GM18517 (cell line): ENCODE data around the gene FLII.

ENCODE experiments used
- ATAC-seq: cut with Tn5 transposase; IDR thresholded peaks from one replicate; pipeline ENCODE4 v1.9.1; 2021; ENCODE audit warnings: mild to moderate bottlenecking, moderate library complexity; ENCODE audit not compliant: unreplicated experiment

Gene FLII

DNA sequence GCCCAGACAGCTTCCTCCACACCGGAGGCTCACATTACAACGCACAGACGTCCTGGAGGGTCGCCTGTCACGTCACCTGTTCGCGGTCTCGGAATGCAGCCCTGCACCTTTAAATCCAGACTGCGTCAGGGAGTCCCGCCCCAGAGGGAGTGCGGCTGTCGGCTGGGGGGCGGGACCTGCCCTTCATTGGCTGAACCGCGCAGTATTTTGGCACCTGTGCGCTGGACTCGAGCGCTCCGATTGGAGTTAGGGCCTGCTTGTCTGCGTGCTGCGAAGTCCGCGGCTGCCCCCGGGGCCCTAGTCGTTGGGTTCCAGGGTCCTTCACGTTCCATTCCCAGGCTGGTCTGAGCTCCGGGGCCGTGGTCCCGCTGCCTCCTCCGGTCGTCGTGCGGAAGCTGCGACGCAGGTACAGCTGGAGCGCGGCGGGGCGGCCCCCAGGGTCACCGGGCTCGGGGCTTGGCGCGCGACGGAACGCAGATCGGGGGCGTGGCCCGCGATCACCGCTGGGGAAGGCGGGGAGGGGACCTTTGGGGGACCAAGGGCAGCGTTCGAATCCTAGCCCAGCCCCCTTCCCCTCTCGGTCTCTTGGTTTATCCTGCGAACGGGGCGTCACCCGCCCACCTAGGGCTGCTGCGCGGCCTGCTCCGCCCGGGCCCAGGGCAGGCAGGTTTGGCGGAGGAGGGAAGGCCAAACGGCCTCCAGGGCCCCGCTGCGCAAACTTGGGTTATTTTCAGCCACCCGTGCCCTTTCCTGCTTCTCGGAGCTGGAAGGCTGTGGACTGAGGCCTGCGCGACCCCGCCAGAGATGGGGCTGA lies 2.0 kb upstream of the FLII start, which contains the start of gene MIEF2:
TSS of gene MIEF2 (plus strand) at position 331 of the 814 bp plus-strand sequence. CDS start 2,059 bp downstream, outside the sequence.
- ATAC-seq = peak; percentile 77

DNA sequence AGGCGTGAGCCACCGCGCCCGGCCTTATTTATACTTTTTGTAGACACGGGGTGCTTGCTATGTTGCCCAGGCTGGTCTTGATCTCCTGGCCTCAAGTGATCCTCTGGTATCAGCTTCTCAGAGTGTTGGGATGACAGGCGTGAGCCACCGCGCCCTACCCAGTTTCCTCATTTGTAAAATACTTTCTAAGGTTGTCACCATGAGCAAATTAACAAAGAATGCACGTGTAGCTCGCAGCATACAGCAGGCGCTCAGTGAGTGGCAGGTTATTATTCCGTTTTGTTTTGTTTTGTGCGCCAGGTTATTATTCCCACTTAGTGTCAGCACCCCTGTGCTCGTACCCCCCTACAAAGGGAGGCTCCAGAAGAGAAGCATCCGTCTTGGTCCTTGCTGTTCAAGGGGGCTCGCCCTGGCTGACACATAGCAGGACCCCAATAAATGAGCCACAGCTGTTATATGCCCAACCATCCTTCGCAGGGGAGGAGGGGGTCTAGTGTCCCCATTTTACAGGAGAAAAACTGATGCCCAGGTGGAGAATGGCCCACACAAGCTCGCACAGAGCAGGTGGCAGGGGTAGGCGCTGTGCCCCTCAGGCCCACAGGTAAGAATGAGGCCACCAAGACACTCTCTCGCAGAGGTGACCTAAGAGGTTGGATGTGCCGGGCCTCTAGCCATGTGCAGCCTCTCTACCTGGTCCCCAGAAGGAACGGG lies 1.2 kb upstream of the FLII start:
- ATAC-seq = no peak

DNA sequence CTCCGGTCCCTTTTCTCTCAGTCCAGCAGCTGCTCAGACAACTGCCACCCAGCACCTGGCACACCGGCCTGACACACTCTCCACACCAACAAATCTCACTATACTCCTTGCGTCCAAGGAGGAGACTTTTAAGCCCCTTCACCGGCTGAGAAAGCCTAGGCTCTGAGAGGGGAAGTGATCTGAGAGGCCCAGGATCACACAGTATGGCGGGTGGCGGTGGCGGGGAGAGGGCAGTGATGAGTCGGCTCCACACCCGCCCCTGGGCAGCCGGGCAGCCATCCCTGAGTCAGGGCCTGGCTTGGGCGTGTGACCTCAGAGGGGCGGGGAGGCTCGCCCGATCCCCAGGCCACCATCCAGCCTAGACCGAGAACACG lies 569 bp downstream of the FLII start:
- no peak for ATAC-seq

DNA sequence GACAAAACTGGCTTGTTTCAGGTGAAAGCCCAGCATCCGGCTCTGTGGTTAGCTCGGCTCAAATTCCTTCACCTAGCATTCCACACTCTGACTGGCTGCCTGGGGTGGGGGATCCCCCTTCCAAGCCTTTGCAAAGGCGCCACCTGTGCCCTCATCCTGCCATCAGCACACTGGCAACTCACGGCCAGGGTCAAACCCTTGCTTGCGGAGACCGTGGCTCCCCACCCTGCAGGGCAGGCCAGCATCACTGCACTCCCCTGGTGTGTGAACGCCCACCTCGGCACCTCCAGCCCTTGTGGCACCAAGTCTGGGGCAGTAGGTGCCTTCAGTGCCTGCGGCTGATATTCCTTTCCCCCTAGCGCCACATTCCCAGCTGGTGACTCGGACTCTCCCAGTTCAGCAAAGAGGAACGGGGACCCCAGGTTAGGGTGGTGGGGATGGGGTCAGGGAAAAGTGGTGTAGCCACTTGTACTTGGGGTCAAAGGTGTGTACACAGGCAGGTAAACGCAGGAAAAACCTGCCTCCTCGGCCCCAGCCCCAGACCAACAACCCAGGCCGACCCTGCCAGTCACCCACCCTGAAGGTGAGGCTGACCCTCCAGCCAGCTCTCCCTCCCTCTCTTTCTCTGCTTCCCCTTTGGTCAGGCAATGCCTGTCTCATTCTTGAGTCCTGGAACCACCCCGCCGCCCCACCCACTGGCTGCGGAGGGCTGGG lies 1.1 kb downstream of the FLII start:
- ATAC-seq = no peak

DNA sequence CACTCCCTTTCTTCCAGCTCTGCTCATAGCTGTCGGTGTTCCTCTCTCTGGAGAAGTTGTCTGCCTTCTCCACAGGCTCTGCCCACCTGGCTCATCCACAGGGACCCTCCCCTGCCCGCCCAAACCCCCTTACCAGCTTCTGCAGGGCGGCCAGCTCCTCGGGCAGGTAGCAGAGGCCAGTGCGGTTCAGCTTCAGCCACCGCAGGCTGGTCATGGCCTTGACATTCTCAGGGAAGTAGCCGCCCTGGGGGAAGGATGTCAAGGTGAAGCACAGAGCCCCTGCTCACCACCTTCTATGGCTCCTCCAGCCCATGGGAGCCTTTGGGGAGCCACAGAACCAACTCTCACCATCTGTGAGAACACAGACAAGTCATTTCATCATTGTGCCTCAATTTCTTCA lies 1.8 kb downstream of the FLII start:
- no peak for ATAC-seq

DNA sequence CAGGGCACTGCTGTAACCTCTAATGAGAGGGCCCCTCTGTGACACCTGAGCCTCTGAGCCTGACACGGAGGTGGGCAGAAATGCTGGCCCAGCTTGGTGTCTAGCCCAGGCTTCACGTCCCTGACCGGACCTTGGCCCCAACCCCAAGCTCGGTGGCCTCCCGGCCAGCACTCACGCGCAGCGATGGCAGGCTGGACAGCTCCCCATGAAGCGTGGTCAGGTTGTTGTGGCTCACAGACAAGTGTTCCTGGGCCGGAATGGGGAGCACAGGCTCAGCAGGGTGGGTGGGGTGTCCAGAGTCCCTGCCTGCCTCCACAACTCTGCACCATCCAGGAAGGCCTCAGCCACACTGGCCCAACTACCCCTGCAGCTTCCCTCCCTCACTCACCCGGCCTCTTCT lies 2.2 kb downstream of the FLII start:
- ATAC-seq = no peak

DNA sequence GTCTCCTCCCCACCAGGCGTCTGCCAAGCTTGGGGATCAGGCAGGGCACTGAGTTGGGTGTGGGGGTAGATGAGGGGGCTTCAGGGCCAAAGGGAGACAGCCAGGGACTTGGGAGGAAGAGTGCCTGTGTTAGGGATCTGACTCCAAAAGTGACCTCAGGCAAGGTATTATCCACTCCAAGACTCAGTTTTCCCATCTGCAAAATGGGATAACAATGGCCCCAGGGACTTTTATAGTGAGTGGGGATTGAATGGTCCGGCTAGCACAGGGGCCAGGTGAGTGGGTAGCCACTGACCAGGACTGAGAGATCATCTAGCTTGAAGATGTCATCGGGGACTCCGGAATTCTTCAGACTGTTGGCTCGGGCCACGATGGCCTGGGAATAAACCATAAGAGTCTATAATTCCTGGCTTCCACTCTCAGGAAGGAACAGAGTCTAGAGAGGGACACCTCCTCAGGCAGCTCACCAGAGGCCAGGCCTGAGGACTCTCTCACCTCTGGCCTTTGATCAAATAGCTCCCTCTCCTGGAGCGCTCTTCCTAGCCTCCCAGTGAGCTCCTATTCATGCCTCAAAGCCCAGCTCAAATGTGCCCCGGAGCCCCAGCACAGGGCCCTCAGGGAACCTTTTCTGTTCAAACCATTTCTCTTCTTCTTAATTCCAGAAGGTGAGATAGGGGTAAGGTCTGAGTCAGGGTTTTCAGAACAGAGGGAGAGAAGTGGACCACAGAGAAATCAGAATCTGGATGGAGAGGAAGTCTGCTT lies 3.5 kb downstream of the FLII start:
- no peak for ATAC-seq

DNA sequence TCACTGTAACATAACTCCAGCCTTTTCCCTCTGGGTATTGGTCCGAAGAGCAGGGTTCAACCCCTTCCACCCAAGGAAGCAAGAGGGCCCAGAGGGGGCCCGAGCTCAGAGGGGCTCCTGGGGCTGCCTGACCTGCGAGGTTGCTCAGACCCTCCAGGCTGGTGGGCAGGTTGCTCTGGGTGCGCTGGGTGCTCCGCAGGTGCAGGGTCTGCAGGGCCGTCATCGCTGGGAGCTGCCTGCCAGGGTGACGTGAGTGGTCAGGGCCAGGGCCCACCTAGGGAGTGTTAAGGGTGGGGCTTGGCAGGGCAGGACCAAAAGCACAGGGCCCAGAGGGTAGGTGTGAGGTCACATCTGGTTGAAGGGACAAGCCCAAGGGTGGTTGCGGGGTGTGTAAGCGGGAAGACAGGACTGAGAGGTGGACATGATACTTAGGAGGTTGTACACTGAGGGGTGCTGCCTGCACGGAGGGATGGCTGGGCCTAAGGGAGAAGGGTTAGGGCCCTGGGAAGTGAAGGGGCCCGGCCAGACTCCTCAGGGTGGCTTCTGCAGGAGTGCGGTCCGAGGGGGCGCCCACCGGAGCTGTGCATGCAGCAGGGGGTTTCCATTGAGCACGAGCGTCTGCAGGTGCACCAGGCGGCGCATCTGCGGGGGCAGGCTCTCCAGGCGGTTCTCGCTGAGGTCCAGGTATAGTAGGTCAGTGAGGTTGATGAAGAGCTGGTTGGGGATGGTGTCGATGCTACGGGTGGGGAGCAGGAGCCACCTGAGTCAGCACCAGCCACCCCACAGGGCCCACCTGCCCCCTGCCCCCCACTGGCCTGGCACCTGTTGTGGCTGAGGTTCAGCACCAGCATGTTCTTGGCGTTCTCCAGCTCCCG lies 4.4 kb downstream of the FLII start:
- ATAC-seq = no peak

DNA sequence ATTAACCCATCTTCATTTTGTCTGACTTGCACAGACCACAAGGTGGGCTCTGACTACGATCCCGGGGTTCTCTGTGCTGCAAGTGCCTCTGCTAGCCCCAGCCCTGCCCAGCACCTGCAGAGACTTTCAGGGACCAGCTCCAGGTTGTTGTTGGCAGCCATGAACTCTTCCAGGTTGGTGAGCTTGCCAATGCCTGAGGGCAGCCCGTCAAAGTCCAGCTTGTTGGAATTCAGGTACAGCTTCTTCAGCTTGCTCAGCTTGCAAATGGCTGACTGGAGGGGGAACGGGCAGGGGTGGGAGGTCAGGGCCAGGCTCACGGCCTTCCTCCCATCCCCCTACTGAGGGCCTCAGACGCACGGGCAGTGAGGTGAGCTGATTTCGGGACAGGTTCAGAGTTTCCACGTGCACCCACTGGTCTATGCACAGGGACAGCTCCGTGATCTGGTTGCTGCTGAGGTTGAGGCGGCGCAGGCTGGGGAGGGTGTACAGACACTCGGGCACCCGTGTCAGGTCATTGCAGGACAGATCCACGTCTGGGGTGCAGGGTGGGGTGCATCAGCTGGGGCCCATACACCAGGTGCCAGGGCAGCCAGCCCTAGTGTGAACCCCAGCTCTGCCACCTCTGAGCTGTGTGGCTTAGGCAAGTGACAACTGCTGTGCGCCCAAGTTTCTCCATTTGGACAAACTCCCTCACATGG lies 5.2 kb downstream of the FLII start:
- no peak for ATAC-seq

DNA sequence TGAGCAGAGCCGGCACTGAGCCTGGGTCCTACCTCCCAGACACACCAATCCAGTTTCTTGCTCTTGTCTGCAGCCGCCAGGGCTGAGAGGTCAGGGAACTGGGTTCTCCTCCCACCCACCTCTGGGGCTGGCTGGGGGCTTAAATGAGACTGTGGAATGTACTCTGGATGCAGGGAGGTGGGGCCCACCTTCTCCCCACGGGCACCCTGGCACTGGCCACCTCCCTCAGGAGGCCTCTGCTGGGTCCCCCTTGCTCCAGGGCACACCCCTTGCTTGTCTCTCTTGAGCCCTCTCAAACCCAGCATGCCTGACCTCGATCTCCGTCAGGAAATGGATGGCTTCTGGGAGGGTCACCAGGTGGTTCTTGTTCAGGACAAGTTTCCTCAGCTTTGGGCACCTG lies 6.4 kb downstream of the FLII start:
- ATAC-seq = no peak

DNA sequence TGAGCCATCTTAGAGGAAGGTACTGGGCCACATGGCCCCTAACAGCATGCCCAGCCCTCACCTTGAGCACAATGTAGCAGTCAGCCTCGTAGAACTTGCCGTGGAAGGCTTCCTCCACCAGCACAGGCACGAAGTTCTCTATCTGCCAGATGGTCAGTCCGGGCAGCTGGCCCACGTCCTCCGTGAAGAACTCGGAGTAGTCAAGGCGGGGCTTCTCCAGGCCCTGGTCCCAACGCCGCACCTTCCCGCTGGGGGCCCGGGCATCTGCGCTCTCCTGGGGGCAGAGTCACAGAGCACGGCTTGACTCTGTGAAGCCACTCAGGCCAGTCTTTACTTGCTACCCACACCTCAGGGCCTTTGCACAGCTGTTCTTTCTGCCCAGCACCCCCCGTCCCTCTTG lies 7.3 kb downstream of the FLII start:
- ATAC-seq = no peak

DNA sequence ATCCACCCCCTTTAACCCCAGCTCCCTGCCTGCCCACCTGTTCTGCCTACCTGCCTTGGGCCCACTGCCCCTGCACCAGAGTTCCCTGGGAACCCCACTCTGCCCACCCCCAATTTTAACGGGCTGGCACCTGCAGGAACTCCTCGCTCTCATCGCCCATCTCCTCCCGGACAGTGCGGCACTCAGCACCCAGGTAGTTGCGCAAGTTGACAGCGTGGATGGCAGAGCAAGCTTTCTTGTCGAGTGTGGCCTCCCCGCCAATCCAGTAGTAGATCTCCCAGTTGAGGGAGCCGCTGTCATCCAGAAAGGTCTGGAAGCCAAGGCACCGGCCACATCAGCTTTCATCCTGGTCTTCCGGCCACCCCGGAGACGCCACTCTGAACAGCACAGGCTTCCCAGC lies 7.8 kb downstream of the FLII start:
- ATAC-seq = no peak

DNA sequence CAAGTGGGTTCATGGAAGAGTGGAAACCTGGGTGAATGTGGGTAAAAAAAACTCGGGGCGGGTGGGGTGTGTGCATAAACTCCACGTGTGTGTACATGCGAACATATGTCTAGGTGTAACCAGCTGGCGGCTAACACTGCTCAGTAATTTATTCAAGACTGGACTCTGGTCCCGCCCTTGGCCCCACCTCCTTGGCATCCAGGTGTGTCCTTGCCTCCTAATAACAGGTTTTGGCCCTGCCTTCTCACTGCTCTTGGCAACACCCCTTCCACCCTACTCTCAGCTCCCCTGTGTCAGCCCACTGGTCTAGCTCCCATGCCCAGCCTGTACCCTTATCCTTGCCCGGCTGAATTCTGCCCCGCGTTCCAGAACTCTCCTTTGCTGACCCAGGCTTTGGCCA lies 8.3 kb downstream of the FLII start:
- ATAC-seq = no peak

DNA sequence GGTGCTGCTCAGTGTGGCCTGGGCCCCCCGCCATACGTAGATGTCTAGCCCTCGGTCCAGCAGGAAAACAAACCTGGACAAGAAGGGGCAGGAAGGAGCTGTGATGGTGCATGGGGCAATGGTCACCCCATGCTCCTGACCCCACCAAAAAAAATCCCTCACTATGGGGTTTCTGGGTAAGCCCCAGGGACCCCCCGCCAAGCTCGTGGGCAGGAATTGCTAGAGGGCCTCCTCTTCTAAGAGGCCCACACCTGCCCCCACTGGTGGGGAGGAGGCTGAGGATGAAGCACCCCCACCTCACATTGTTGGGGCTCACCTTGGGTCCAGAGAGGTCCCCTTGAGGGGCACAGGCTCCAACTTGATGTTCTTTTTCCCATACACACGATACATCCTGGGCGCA lies 9.7 kb downstream of the FLII start:
- ATAC-seq = no peak

DNA sequence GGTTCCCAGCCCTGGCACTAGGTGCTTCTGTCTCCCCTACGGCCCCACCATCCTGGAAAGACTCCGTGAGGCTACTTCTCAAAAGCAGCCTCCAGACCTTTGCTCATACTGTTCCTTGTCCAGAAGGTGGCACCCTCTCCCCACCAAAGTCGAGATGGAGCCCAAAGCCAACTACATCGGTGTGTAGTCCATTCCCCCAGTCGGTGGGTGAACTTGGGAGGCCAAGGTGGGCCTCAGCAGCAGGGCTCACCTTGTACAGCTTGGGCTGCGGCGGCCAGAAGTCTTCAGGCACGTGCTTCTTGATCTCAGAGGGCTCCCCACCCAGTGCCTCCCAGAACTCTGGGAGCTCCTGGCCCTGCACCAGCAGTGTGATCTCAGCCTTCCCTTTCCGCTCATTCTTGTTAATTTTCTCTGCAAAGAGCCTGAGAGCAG lies 10.2 kb downstream of the FLII start:
- no peak for ATAC-seq

DNA sequence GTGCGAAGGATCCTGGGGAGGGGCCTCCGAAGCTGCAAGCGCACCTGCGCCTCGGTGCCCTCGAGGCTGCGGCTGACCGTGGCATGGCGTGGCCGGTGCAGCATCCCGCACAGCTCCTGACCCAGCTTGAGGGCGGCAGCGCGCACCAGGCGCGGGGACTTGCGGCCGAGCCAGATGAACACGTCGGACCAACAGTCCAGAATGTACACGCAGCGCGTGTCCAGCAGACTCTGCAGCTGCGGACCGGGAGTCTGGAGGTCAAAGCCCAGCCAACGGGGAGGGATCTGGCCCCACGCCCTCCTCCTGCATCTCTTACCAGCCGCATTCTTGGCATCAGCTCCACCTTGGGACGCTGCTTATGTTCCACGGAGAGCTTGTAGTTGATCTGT lies 10.9 kb downstream of the FLII start:
- ATAC-seq = no peak

DNA sequence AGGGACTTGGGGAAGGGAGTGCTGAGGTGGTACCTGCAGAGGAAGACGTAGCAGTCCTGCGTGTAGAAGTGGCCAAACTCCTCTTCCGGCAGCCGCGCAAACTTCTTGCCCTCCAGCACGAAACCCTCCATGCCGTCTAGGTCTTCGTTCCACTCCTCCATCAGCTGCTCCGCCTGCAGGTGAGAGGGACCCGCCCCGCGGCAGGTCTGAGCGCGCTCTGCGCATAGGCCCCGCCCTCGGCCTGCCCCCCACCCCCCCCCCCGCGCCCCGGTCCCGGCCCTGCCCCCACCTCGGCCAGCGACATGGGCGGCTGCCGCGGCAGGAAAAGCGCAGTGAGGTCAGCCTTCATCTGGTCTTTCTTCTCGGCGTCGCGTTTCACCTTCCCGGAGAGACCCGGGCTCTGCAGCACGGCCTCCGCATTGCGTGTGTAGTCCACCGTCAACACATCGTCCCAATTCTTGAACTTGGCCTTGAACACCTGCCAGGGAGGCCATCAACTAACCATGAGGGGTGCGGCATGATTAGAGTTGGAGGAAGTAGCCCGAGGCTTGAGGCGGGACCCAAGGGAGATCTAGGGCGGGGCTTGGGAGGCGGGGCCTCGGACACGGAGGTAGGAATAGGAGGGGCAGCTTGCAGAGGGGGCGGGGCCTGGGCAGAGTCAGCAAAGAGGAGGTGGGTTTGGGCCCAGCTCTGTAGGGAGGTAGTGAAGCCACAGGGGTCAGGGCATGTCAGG lies 11.5 kb downstream of the FLII start:
- ATAC-seq = no peak

DNA sequence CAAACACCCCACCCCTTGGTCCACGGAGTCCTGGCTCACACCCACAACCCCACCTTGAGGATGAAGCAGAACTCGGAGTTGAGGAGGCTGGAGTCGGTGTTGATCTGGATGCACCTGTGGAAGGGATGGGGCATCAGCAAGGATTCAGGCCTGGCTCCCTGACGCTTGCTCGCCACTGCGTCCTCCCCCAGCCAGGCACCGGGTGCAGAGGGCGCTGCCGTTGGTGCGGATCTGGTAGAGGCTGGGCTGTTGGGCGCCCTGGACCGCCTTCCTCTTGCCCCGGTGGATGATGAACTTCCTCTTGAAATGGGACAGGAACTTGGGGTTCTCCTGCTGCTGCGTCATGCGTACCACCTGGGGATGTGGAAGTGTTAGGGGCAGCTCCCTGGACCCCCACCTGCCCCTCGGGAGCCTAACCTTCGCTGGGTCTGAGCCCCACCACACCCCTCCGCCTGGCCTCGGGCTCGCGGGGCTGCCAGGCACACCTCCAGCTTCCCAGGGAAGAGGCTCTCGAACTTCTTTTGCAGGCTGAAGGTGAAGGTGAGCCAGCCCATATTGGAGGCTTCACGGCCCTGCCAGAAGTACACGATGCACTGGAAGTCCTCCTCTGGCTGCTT lies 12.3 kb downstream of the FLII start:
- ATAC-seq = no peak
